ENCODE measurements around the gene SULT1B1. TPM values are rescaled to one million over a fixed set of nuclear protein-coding genes. Genes with fewer than 3 reads are reported as not detected.

Gene SULT1B1
- total RNA-seq, 2 donors from 2014 or later, result 1.8 to 4.0 TPM

DNA sequence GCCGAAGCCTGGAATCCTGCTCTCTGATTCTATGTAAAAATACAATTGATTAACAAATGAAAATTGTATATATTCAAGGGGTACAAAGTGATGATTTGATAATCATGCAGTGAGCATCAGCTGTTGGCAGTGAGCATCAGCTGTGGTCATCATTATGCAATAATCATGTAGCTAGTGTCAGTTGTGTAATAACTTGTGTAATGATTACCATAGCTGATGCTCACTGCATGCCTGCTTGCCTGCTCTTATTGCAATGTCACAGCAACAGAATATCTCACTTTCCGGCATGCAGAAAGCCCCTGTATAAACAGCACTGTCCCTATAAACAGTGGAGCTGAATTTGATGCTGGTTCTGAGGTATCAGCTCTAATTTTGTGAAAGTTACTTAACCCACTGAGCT lies 46.8 kb downstream of the SULT1B1 start:
- ATAC-seq, result no peak
- intact Hi-C loops (cut with DNase I), result no loop called here
- no peaks in the 10 kb centered on the region for H3K27me3 ChIP-seq
- H3K36me3 ChIP-seq (replicated peaks in 1 of 2; ENCODE audit: insufficient read depth in 1 of 2, low read depth in 2 of 2), result no peaks in the 10 kb centered on the region
- H3K9me3 ChIP-seq, result no peaks in the 10 kb centered on the region
- H3K4me3 ChIP-seq, result no peak overlapping the region
- 82 to 83% methylated on average over 2 of the region's 2 CpGs for WGBS, 2 donors
- H3K4me1 ChIP-seq, result no peaks in the 10 kb centered on the region
- no peak for TF ChIP-seq CTCF (IDR thresholded peaks at IDR 0.05)
- no peak for TF ChIP-seq POLR2A (IDR thresholded peaks at IDR 0.05)
- no peak overlapping the region for H3K27ac ChIP-seq
- peak in 3 of 4 donors; percentile 6 to 27 (median 11) for DNase-seq

DNA sequence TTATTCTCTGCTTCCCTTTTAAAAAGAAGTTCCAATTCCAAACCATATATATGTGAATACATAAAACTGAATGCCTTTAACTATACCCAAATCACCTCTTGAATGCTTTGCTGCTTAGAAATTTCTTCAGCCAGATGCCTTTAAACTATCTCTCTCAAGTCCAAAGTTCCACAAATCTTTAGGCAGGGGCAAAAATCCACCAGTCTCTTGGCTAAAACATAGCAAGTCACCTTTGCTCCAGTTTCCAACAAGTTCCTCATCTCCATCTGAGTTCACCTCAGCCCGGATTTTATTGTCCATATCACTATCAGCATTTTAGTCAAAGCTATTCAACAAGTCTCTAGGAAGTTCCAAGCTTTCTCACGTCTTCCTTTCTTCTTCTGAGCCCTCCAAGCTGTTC lies 49.8 kb downstream of the SULT1B1 start:
- DNase-seq (no peak), ATAC-seq (no peak)
- Histone ChIP-seq H3K27me3 (no peaks in the 10 kb centered on the region), H3K9me3 (no peaks in the 10 kb centered on the region), H3K4me3 (no peak overlapping the region), H3K36me3 (replicated peaks in 1 of 2; ENCODE audit: insufficient read depth in 1 of 2, low read depth in 2 of 2) (no peaks in the 10 kb centered on the region), H3K27ac (no peak overlapping the region), H3K4me1 (no peaks in the 10 kb centered on the region)
- WGBS, 2 donors, result 69 to 79% methylated on average over 2 of the region's 2 CpGs
- TF ChIP-seq CTCF (IDR thresholded peaks at IDR 0.05) (no peak), POLR2A (IDR thresholded peaks at IDR 0.05) (no peak)
- intact Hi-C loops (cut with DNase I), result no loop called here

- Histone ChIP-seq H3K27me3 (no peaks in the 10 kb centered on the region), H3K4me1 (no peaks in the 10 kb centered on the region), H3K9me3 (no peaks in the 10 kb centered on the region), H3K4me3 (no peak overlapping the region), H3K27ac (no peak overlapping the region), H3K36me3 (replicated peaks in 1 of 2; ENCODE audit: insufficient read depth in 1 of 2, low read depth in 2 of 2) (no peaks in the 10 kb centered on the region)
- ATAC-seq, result no peak
- 74 to 78% methylated on average over 1 of the region's 1 CpG for WGBS, 2 donors
- DNase-seq, result no peak
- no peak for TF ChIP-seq CTCF (IDR thresholded peaks at IDR 0.05)
- TF ChIP-seq POLR2A (IDR thresholded peaks at IDR 0.05), result no peak
- intact Hi-C loops (cut with DNase I), result no loop called here
Measured at GRCh38 chr4:69708211-69708610, 52.2 kb downstream of the SULT1B1 start.

DNA sequence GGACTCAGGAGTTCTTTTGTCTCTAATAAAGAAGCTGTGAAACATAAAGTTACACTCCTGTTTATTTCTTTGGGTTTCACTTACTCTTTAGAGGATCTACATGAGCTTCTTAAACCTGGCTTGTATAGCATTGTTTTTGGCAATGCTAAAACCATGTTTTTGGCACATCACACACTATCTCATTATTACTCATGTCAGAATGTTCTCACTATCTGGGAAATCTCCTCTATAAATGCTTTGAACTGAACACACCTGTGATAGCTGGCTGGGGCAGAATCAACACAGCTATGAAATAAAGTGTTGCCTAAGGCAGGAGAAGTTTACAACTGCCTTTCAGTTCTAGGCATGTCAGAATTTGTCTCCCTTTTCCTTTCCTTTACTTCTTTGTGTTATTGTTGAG lies 52.6 kb downstream of the SULT1B1 start:
- TF ChIP-seq CTCF (IDR thresholded peaks at IDR 0.05) (no peak), POLR2A (IDR thresholded peaks at IDR 0.05) (no peak)
- Histone ChIP-seq H3K4me1 (no peaks in the 10 kb centered on the region), H3K36me3 (replicated peaks in 1 of 2; ENCODE audit: insufficient read depth in 1 of 2, low read depth in 2 of 2) (no peaks in the 10 kb centered on the region), H3K4me3 (no peak overlapping the region), H3K27me3 (no peaks in the 10 kb centered on the region), H3K9me3 (no peaks in the 10 kb centered on the region), H3K27ac (no peak overlapping the region)
- no peak for ATAC-seq
- intact Hi-C loops (cut with DNase I), result no loop called here
- DNase-seq, result no peak

DNA sequence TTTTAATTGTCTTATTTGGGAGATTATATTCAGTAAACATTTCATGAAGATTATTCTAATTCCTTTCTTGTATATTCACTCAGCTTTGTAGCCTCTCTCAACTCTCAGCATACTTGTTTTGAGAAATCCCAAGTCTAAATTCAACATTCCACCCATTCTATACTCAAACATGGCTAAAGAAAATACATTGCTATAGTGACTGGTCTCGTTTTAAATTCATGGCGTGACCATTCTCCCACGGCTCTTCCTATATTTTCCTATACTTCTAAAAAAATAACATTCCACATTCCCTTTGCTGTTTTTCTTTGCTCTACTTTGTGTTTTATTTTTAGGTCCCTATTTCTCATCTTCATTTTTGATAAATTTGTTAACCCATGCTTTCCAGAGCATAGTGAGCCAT lies 58.2 kb downstream of the SULT1B1 start:
- Histone ChIP-seq H3K36me3 (replicated peaks in 1 of 2; ENCODE audit: insufficient read depth in 1 of 2, low read depth in 2 of 2) (no peaks in the 10 kb centered on the region), H3K4me1 (no peaks in the 10 kb centered on the region), H3K9me3 (no peaks in the 10 kb centered on the region), H3K27ac (no peak overlapping the region), H3K4me3 (no peak overlapping the region), H3K27me3 (no peaks in the 10 kb centered on the region)
- TF ChIP-seq CTCF (IDR thresholded peaks at IDR 0.05), result no peak
- no peak for TF ChIP-seq POLR2A (IDR thresholded peaks at IDR 0.05)
- DNase-seq (no peak), ATAC-seq (no peak)
- WGBS, 2 donors, result 84 to 89% methylated on average over 3 of the region's 3 CpGs
- intact Hi-C loops (cut with DNase I), result no loop called here

Measured in body of pancreas (tissue), 4 donors.